ENCODE measurements around the gene C16orf90. TPM values are rescaled to one million over a fixed set of nuclear protein-coding genes. Genes with fewer than 3 reads are reported as not detected.

C16orf90 gene
- total RNA-seq, 1 donor from 2014 or later = not detected

GRCh38 chr16:3472878-3473595, 22.3 kb downstream of the C16orf90 start:
- no peaks in the 10 kb centered on the region for H3K9me3 ChIP-seq
- no peak overlapping the region for H3K27ac ChIP-seq
- H3K36me3 ChIP-seq = peaks cover 0 to under 1% of the 10 kb centered on the region in 2 donors
- no peaks in the 10 kb centered on the region for H3K27me3 ChIP-seq
- peaks cover 40% of the 10 kb centered on the region for H3K4me1 ChIP-seq
- DNase-seq (ENCODE audit: extremely low spot score in 2 of 2) = no peak
- TF ChIP-seq POLR2A (IDR thresholded peaks at IDR 0.05) (no peak), POLR2AphosphoS5 (IDR thresholded peaks at IDR 0.05; ENCODE audit: insufficient read depth in 1 of 2, low read depth in 1 of 2) (no peak), CTCF (IDR thresholded peaks at IDR 0.05) (no peak)
- no peak overlapping the region for H3K4me3 ChIP-seq
- intact Hi-C loops (cut with DNase I) = no loop called here

DNA sequence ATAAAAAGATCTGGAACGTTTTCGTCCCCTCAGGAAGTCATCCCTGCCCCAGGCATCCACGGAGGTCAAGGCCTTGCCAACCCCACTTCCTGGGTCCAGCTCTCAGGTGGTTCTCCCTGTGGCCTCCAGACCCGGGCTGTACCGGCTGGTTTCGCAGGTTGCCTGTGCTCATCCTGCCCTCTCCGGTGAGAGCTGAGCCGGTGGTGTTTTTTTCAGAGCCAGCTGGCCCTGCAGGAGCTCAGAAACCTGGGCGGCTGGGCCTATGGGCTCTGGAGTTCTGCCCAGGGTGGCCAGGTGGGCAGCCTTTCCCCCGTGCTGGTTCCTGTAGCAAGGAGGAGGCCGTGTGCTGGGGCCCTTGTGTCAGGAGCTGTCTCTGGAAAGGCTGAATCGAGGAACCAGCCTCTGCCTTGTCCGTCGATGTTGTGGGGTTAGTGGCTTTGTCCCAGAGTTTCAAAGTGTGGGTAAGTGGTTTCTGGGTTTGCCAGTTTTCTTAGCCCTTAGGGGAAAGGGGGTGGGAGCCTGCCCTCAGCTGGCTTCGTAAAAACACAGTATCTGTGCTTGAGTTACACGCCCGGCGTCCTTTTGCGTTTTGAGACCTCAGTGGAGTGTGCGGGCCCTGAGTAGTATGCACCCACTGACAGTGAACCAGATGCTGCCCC, 23.6 kb downstream of the C16orf90 start:
- no peaks in the 10 kb centered on the region for H3K27me3 ChIP-seq
- no peak overlapping the region for H3K4me3 ChIP-seq
- intact Hi-C loops (cut with DNase I) = no loop called here
- no peaks in the 10 kb centered on the region for H3K36me3 ChIP-seq
- no peaks in the 10 kb centered on the region for H3K9me3 ChIP-seq
- no peak overlapping the region for H3K27ac ChIP-seq
- H3K4me1 ChIP-seq = peaks cover 54% of the 10 kb centered on the region
- no peak for DNase-seq (ENCODE audit: extremely low spot score in 2 of 2)
- TF ChIP-seq POLR2AphosphoS5 (IDR thresholded peaks at IDR 0.05; ENCODE audit: insufficient read depth in 1 of 2, low read depth in 1 of 2) (no peak), CTCF (IDR thresholded peaks at IDR 0.05) (no peak), POLR2A (IDR thresholded peaks at IDR 0.05) (no peak)

DNA sequence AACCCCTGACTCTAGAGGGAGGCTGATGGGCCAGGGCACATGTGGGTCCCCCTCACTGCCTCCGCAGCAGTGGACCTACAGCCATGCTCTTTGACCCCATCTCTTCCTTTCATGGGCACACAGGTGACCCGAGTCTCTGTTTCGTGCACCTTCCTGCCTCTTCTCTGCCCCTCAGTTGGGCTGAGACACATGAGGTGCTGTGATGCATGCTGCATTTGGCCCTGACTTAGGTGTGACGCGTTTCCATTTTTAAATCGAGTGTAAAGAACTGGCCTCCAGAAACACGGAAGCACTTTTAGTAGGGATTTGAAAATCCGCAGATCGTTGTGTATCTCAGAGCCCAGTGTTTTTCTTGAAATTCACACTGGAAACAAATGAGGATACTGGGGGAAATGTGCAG, 24.6 kb downstream of the C16orf90 start:
- H3K4me1 ChIP-seq = peaks cover 59% of the 10 kb centered on the region
- no peak for DNase-seq (ENCODE audit: extremely low spot score in 2 of 2)
- no peak overlapping the region for H3K4me3 ChIP-seq
- peaks cover 0 to 6% of the 10 kb centered on the region in 2 donors for H3K36me3 ChIP-seq
- intact Hi-C loops (cut with DNase I) = no loop called here
- H3K27me3 ChIP-seq = no peaks in the 10 kb centered on the region
- H3K27ac ChIP-seq = no peak overlapping the region
- TF ChIP-seq POLR2AphosphoS5 (IDR thresholded peaks at IDR 0.05; ENCODE audit: insufficient read depth in 1 of 2, low read depth in 1 of 2) (no peak), CTCF (IDR thresholded peaks at IDR 0.05) (no peak), POLR2A (IDR thresholded peaks at IDR 0.05) (no peak)
- H3K9me3 ChIP-seq = no peaks in the 10 kb centered on the region

DNA sequence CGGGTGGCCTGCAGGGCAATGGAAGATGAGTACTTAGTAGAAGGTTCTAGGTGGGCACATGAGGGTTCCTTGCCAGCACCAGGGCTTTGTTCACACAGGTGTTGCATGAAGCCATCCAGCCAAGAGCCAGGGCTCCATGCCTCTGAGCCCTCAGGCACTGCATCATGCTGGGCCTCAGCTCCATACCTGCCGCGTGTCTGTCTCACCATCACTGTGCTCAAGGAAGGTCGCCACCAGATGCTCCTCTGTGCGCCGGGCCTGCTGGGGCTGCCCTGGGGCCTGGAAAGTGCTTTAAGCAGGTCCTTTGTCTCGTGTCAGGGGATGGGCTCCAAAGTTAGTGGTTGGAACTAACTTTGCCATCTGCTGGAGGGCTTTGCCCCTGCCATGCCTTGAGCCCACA, 25.6 kb downstream of the C16orf90 start:
- H3K4me1 ChIP-seq = peaks cover 55% of the 10 kb centered on the region
- H3K36me3 ChIP-seq = peaks cover 0 to 10% of the 10 kb centered on the region in 2 donors
- H3K9me3 ChIP-seq = no peaks in the 10 kb centered on the region
- H3K4me3 ChIP-seq = no peak overlapping the region
- TF ChIP-seq POLR2A (IDR thresholded peaks at IDR 0.05) = no peak
- TF ChIP-seq POLR2AphosphoS5 (IDR thresholded peaks at IDR 0.05; ENCODE audit: insufficient read depth in 1 of 2, low read depth in 1 of 2) = no peak
- no peak for TF ChIP-seq CTCF (IDR thresholded peaks at IDR 0.05)
- H3K27me3 ChIP-seq = no peaks in the 10 kb centered on the region
- intact Hi-C loops (cut with DNase I) = no loop called here
- DNase-seq (ENCODE audit: extremely low spot score in 2 of 2) = no peak
- H3K27ac ChIP-seq = no peak overlapping the region

GRCh38 chr16:3468501-3468900, 26.8 kb downstream of the C16orf90 start:
- Histone ChIP-seq H3K4me1 (peaks cover 56% of the 10 kb centered on the region), H3K9me3 (no peaks in the 10 kb centered on the region), H3K36me3 (peaks cover 0 to 10% of the 10 kb centered on the region in 2 donors), H3K4me3 (no peak overlapping the region), H3K27ac (no peak overlapping the region), H3K27me3 (no peaks in the 10 kb centered on the region)
- intact Hi-C loops (cut with DNase I) = no loop called here
- no peak for DNase-seq (ENCODE audit: extremely low spot score in 2 of 2)
- TF ChIP-seq POLR2AphosphoS5 (IDR thresholded peaks at IDR 0.05; ENCODE audit: insufficient read depth in 1 of 2, low read depth in 1 of 2) (no peak), CTCF (IDR thresholded peaks at IDR 0.05) (no peak), POLR2A (IDR thresholded peaks at IDR 0.05) (no peak)
